Gastroesophageal sphincter (tissue), 4 donors: ENCODE measurements around the gene ELF1. TPM values are rescaled to one million over a fixed set of nuclear protein-coding genes. Genes with fewer than 3 reads are reported as not detected.

Experiments
- ATAC-seq: fragments of 150-250 bp; one replicate; pipeline ENCODE4 v1.9.1; 2016; ENCODE audit warnings: mild to moderate bottlenecking, moderate library complexity
- H3K27ac ChIP-seq, 4 donors: fragments of 200-600 bp; sonication (generic) in 3 of 4; 1 replicate in 3 of 4; 2 replicates in 1 of 4; pipeline ENCODE4 v1.5.1; 2016 to 2019
- H3K27me3 ChIP-seq: fragments of 200-600 bp; sonication (generic); one replicate; pipeline ENCODE4 v1.5.1; 2019
- H3K36me3 ChIP-seq, 2 donors: fragments of 200-600 bp; sonication (generic); one replicate each; pipeline ENCODE4 v1.5.1; 2019; ENCODE audit warnings: control low read depth in 1 of 2
- H3K4me1 ChIP-seq, 3 donors: fragments of 200-600 bp; sonication (generic); 1 replicate in 2 of 3; 2 replicates in 1 of 3; pipeline ENCODE4 v1.5.1; 2016 to 2019; ENCODE audit warnings: control low read depth in 2 of 3
- H3K4me3 ChIP-seq, 2 donors: fragments of 200-600 bp; sonication (generic); one replicate each; pipeline ENCODE4 v1.5.1; 2019; ENCODE audit warnings: mild to moderate bottlenecking in 1 of 2, moderate library complexity in 1 of 2
- H3K9me3 ChIP-seq, 3 donors: fragments of 200-600 bp; sonication (generic); one replicate each; pipeline ENCODE4 v1.5.1; 2017 to 2019; ENCODE audit warnings: control low read depth in 2 of 3
- CTCF ChIP-seq, 4 experiments: fragments of 200-600 bp in 2 of 4; fragments of 450-650 bp in 2 of 4; sonication (generic) in 1 of 4; IDR thresholded peaks; one replicate each; pipeline ENCODE4 v1.5.1; 2017 to 2019; ENCODE audit warnings: antibody characterized with exemption in 4 of 4, mild to moderate bottlenecking in 2 of 4, moderate library complexity in 2 of 4
- EP300 ChIP-seq: sonication (generic); formaldehyde crosslinking; IDR thresholded peaks from one replicate; pipeline ENCODE4 v1.6.1; 2017; ENCODE audit warnings: antibody characterized with exemption, mild to moderate bottlenecking
- POLR2A ChIP-seq, 2 donors: fragments of 450-650 bp; IDR thresholded peaks; one replicate each; pipeline ENCODE4 v1.6.1; 2017; ENCODE audit warnings: antibody characterized with exemption in 2 of 2, mild to moderate bottlenecking in 2 of 2, moderate library complexity in 1 of 2
- POLR2AphosphoS5 ChIP-seq: sonication (generic); formaldehyde crosslinking; IDR thresholded peaks from one replicate; pipeline ENCODE4 v1.6.1; 2017; ENCODE audit warnings: antibody characterized with exemption
- WGBS, 2 donors: methylation state at CpG; one replicate each; pipeline ENCODE4 v1.1.5; 2018; ENCODE audit warnings: low coverage in 1 of 2; 5-methylcytosine and 5-hydroxymethylcytosine counted together
- total RNA-seq, 4 donors: library from RNA; depleted of rRNA; stranded (reverse); fragments of >200 nt; gene quantifications; one replicate each; pipeline ENCODE4 v1.1.0, GENCODE V29; 2016

Gene ELF1
- total RNA-seq, 4 donors from 2014 or later = 58.2 to 86.6 (median 69.3) TPM

GRCh38 chr13:40961214-40961613 lies 57.9 kb downstream of the ELF1 start:
- no peak for ATAC-seq
- H3K4me1 ChIP-seq = peaks cover 0 to 53% (median 2%) of the 10 kb centered on the region in 3 donors

GRCh38 chr13:40960716-40961115 lies 58.4 kb downstream of the ELF1 start:
- Histone ChIP-seq H3K9me3 (no peaks in the 10 kb centered on the region), H3K36me3 (peaks cover 0 to 17% of the 10 kb centered on the region in 2 donors), H3K27ac (no peak overlapping the region), H3K27me3 (no peaks in the 10 kb centered on the region), H3K4me3 (no peak overlapping the region), H3K4me1 (peaks cover 0 to 48% (median 2%) of the 10 kb centered on the region in 3 donors)
- ATAC-seq = no peak
- TF ChIP-seq EP300 = no peak
- WGBS, 2 donors = 76 to 94% methylated on average over 3 of the region's 3 CpGs

More at GRCh38 chr13:40961214-40961613, 57.9 kb downstream of the ELF1 start:
- H3K27me3 ChIP-seq = no peaks in the 10 kb centered on the region
- 63 to 77% methylated on average over 3 of the region's 3 CpGs for WGBS, 2 donors
- H3K36me3 ChIP-seq = peaks cover 0 to 17% of the 10 kb centered on the region in 2 donors
- H3K9me3 ChIP-seq = no peaks in the 10 kb centered on the region
- peak overlapping the region in 1 of 4 donors; percentile 8 for H3K27ac ChIP-seq
- TF ChIP-seq EP300 = no peak
- TF ChIP-seq CTCF (IDR thresholded peaks at IDR 0.05) = no peak
- TF ChIP-seq POLR2AphosphoS5 = no peak
- no peak overlapping the region for H3K4me3 ChIP-seq

GRCh38 chr13:40958655-40959054 lies 60.5 kb downstream of the ELF1 start:
- 91 to 92% methylated on average over 3 to 5 of the region's 5 CpGs for WGBS, 2 donors
- Histone ChIP-seq H3K9me3 (no peaks in the 10 kb centered on the region), H3K4me1 (peaks cover 0 to 28% (median 2%) of the 10 kb centered on the region in 3 donors), H3K27ac (no peak overlapping the region), H3K36me3 (peaks cover 0 to 17% of the 10 kb centered on the region in 2 donors), H3K27me3 (no peaks in the 10 kb centered on the region), H3K4me3 (no peak overlapping the region)
- no peak for ATAC-seq
- TF ChIP-seq POLR2AphosphoS5 (no peak), CTCF (IDR thresholded peaks at IDR 0.05) (no peak), POLR2A (IDR thresholded peaks at IDR 0.05) (no peak), EP300 (no peak)

- Histone ChIP-seq H3K27me3 (no peaks in the 10 kb centered on the region), H3K9me3 (no peaks in the 10 kb centered on the region), H3K4me1 (peaks cover 0 to 15% (median 0%) of the 10 kb centered on the region in 3 donors), H3K4me3 (no peak overlapping the region), H3K36me3 (peaks cover 0 to 62% of the 10 kb centered on the region in 2 donors), H3K27ac (no peak overlapping the region)
- 92 to 100% methylated on average over 1 of the region's 1 CpG for WGBS, 2 donors
- ATAC-seq = no peak
- TF ChIP-seq POLR2A (IDR thresholded peaks at IDR 0.05) = no peak
- TF ChIP-seq POLR2AphosphoS5 = no peak
- no peak for TF ChIP-seq CTCF (IDR thresholded peaks at IDR 0.05)
- no peak for TF ChIP-seq EP300
Measured at GRCh38 chr13:40946485-40946884, 72.6 kb downstream of the ELF1 start.

- Histone ChIP-seq H3K36me3 (peaks cover 0 to 56% of the 10 kb centered on the region in 2 donors), H3K27me3 (no peaks in the 10 kb centered on the region)
- ATAC-seq = no peak
Measured at GRCh38 chr13:40943073-40943472, 76.0 kb downstream of the ELF1 start.

More at GRCh38 chr13:40943073-40943472, 76.0 kb downstream of the ELF1 start:
- Histone ChIP-seq H3K9me3 (no peaks in the 10 kb centered on the region), H3K4me1 (peaks cover 0 to 15% (median 0%) of the 10 kb centered on the region in 3 donors), H3K4me3 (no peak overlapping the region), H3K27ac (no peak overlapping the region)
- TF ChIP-seq POLR2A (IDR thresholded peaks at IDR 0.05) (no peak), EP300 (no peak), CTCF (IDR thresholded peaks at IDR 0.05) (no peak), POLR2AphosphoS5 (no peak)
